Prostate gland (tissue), 2 donors: Measurements from ENCODE around the gene UBE2U. TPM values are rescaled to one million over a fixed set of nuclear protein-coding genes. Genes with fewer than 3 reads are reported as not detected.

Experiments
- DNase-seq: peaks from one replicate; pipeline ENCODE4 v3.0.0-alpha.2; 2019; ENCODE audit warnings: low spot score
- H3K27ac ChIP-seq, 2 donors: fragments of 200-600 bp; sonication (generic); 2 replicates each; pipeline ENCODE4 v1.5.1; 2017 to 2019
- H3K27me3 ChIP-seq: fragments of 200-600 bp; sonication (generic); replicated peaks from 2 replicates; pipeline ENCODE4 v1.5.1; 2019; ENCODE audit not compliant: insufficient read depth
- H3K36me3 ChIP-seq, 2 donors: fragments of 200-600 bp; sonication (generic); 1 replicate in 1 of 2; 2 replicates in 1 of 2; pipeline versions ENCODE4 v1.5.1 to v1.8.1; 2017 to 2019
- H3K4me1 ChIP-seq: fragments of 200-600 bp; sonication (generic); replicated peaks from 2 replicates; pipeline ENCODE4 v1.5.1; 2019
- H3K4me3 ChIP-seq, 2 donors: fragments of 200-600 bp; sonication (generic); 2 replicates each; pipeline ENCODE4 v1.5.1; 2017 to 2019
- H3K9me3 ChIP-seq: fragments of 200-600 bp; sonication (generic); 2 replicates; pipeline ENCODE4 v1.5.1; 2017
- CTCF ChIP-seq, 4 experiments: fragments of 200-600 bp in 2 of 4; fragments of 450-650 bp in 2 of 4; sonication (generic) in 2 of 4; IDR thresholded peaks; 1 replicate in 3 of 4; 2 replicates in 1 of 4; pipeline ENCODE4 v1.5.1; 2016 to 2019; ENCODE audit warnings: antibody characterized with exemption in 4 of 4, mild to moderate bottlenecking in 2 of 4, moderate library complexity in 2 of 4
- POLR2A ChIP-seq: fragments of 450-650 bp; IDR thresholded peaks from one replicate; pipeline ENCODE4 v1.6.1; 2016; ENCODE audit warnings: antibody characterized with exemption, mild to moderate bottlenecking
- POLR2AphosphoS5 ChIP-seq: sonication (generic); formaldehyde crosslinking; IDR thresholded peaks from one replicate; pipeline ENCODE4 v1.6.1; 2017; ENCODE audit warnings: antibody characterized with exemption
- WGBS: methylation state at CpG from one replicate; pipeline ENCODE4 v1.1.5; 2018; 5-methylcytosine and 5-hydroxymethylcytosine counted together
- intact Hi-C: fragments of 100-400 bp; cut with DNase I; formaldehyde crosslinking; loops from one replicate; pipeline ENCODE4 v1.14.2; 2022
- total RNA-seq, 2 donors: library from RNA; depleted of rRNA; stranded (reverse); fragments of >200 nt; gene quantifications; one replicate each; pipeline ENCODE4 v1.1.0, GENCODE V29; 2016

The UBE2U gene
- total RNA-seq, 2 donors from 2014 or later: 1.8 TPM; not detected in 1

GRCh38 chr1:64228167-64228957, 24.9 kb downstream of the UBE2U start:
- H3K9me3 ChIP-seq: no peaks in the 10 kb centered on the region
- H3K27me3 ChIP-seq: no peaks in the 10 kb centered on the region
- no peaks in the 10 kb centered on the region for H3K36me3 ChIP-seq
- H3K4me1 ChIP-seq: no peaks in the 10 kb centered on the region
- intact Hi-C loops: no loop called here
- WGBS: 85% methylated on average over 10 of the region's 10 CpGs
- TF ChIP-seq POLR2AphosphoS5 (no peak), POLR2A (no peak), CTCF (IDR thresholded peaks at IDR 0.05) (no peak)
- no peak overlapping the region for H3K4me3 ChIP-seq
- no peak for DNase-seq
- no peak overlapping the region for H3K27ac ChIP-seq

- intact Hi-C loops: no loop called here
- no peaks in the 10 kb centered on the region for H3K9me3 ChIP-seq
- 90% methylated on average over 3 of the region's 3 CpGs for WGBS
Measured at GRCh38 chr1:64229307-64229706, 25.9 kb downstream of the UBE2U start.

GRCh38 chr1:64231153-64231552, 27.7 kb downstream of the UBE2U start:
- no peaks in the 10 kb centered on the region for H3K9me3 ChIP-seq
- DNase-seq: no peak
- no peaks in the 10 kb centered on the region for H3K4me1 ChIP-seq
- 33% methylated on average over 4 of the region's 4 CpGs for WGBS
- H3K4me3 ChIP-seq: no peak overlapping the region
- no peak for TF ChIP-seq CTCF (IDR thresholded peaks at IDR 0.05)
- H3K27ac ChIP-seq: no peak overlapping the region
- H3K27me3 ChIP-seq: no peaks in the 10 kb centered on the region
- H3K36me3 ChIP-seq: no peaks in the 10 kb centered on the region
- intact Hi-C loops: loop anchor here (10.0 kb wide), 1 partner anchor 296 kb away; no protein-coding TSS in a partner anchor

More at GRCh38 chr1:64229307-64229706, 25.9 kb downstream of the UBE2U start:
- no peak for DNase-seq
- Histone ChIP-seq H3K4me3 (no peak overlapping the region), H3K36me3 (no peaks in the 10 kb centered on the region), H3K4me1 (no peaks in the 10 kb centered on the region), H3K27me3 (no peaks in the 10 kb centered on the region), H3K27ac (no peak overlapping the region)
- TF ChIP-seq POLR2A: no peak
- no peak for TF ChIP-seq CTCF (IDR thresholded peaks at IDR 0.05)
- no peak for TF ChIP-seq POLR2AphosphoS5

GRCh38 chr1:64231654-64232053, 28.2 kb downstream of the UBE2U start:
- Histone ChIP-seq H3K36me3 (no peaks in the 10 kb centered on the region), H3K27me3 (no peaks in the 10 kb centered on the region), H3K4me1 (no peaks in the 10 kb centered on the region), H3K27ac (no peak overlapping the region), H3K4me3 (no peak overlapping the region), H3K9me3 (no peaks in the 10 kb centered on the region)
- TF ChIP-seq CTCF (IDR thresholded peaks at IDR 0.05) (no peak), POLR2AphosphoS5 (no peak), POLR2A (no peak)
- DNase-seq: no peak
- intact Hi-C loops: loop anchor here (10.0 kb wide), 1 partner anchor 297 kb away; no protein-coding TSS in a partner anchor

GRCh38 chr1:64234714-64235113, 31.3 kb downstream of the UBE2U start:
- intact Hi-C loops: loop anchor here (10.0 kb wide), 1 partner anchor 300 kb away; no protein-coding TSS in a partner anchor
- H3K4me3 ChIP-seq: no peak overlapping the region
- H3K27ac ChIP-seq: no peak overlapping the region
- no peaks in the 10 kb centered on the region for H3K4me1 ChIP-seq
- TF ChIP-seq POLR2A: no peak
- no peak for TF ChIP-seq POLR2AphosphoS5
- TF ChIP-seq CTCF (IDR thresholded peaks at IDR 0.05): no peak
- H3K9me3 ChIP-seq: no peaks in the 10 kb centered on the region
- no peaks in the 10 kb centered on the region for H3K36me3 ChIP-seq
- no peaks in the 10 kb centered on the region for H3K27me3 ChIP-seq
- no peak for DNase-seq
